AML-193 (cell line): Measurements from ENCODE around the gene APIP.

Source experiments
- DNase-seq, 2 experiments: peaks; one replicate each; lab custom pipeline; 2025; lab: John Stamatoyannopoulos, UW

APIP gene, protein sequence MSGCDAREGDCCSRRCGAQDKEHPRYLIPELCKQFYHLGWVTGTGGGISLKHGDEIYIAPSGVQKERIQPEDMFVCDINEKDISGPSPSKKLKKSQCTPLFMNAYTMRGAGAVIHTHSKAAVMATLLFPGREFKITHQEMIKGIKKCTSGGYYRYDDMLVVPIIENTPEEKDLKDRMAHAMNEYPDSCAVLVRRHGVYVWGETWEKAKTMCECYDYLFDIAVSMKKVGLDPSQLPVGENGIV

DNA sequence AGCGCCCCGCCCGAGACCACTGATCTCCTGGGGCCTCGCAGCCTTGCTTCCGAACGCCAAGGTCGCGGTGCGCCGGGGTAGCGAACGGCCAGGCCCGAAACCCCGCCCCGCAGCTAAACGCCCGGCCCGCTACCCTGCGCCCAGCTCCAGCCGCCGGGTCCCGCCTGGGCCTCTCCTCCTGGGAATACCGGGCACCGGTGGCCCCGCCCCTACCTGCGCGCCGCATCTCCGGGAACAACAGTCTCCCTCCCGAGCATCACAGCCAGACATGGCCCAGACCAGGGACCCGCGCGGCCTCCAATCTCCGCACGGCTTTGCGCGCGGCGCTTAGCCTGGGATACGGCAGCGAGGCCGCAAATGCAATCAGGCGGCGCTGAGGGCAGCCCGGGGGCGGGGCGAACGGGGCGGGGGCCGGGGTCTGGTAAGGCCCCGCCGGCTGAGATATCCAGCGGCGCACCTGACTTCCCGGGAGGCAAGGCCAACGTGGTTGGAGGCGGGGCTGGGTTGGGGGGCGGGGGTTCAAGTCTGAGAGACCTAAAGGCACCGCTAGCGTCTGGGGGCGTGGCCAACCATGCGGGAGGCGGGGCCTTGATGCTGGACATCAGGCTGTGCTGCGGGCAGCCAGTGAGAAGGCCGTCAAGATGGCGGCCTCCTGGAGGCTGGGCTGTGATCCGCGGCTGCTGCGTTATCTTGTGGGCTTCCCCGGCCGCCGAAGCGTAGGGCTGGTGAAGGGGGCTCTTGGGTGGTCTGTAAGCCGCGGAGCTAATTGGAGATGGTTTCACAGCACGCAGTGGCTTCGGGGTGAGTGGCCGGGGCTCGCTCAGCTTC, at the start of gene APIP, which contains the start of gene PDHX:
Gene APIP (minus strand): TSS at position 365 of the 828 bp plus-strand sequence. CDS start 95 bp downstream, at position 270.
Gene PDHX (plus strand): TSS at position 604 of the 828 bp plus-strand sequence. CDS start 38 bp downstream, at position 642.
- DNase-seq, result peak; percentile 75 to 89

DNA sequence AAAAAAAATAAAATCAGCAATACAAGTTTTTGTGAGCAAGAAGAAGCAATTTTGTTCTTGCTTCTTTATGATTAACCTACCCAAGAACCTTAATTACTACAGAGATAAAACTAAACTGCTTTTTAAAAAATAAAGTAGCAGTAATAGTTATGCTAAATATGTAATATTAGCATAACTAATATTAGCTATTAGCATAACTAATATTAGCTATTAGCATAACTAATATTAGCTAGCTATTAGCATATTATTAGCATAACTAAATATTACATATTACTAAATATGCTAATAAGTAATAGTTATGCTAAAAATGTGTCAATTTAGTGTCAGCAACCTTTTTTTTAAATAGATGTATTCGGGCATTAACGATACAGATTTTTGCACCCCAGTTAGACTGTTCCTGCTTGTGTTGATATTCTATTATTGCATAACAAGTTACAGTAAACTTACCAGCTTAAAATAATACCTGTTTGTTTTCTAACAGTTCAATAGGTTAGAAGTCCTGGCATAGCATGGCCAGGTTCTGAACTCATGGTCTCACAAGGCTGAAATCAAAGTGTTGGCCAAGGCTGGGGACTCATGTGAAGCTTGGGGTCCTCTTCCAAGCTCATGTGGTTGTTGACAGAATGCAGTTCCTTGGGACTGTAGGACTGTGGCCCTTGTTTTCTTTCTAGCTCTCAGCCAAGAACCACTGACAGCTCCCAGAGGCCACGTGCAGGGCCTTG, 48.6 kb upstream of the APIP start:
- no peak for DNase-seq

DNA sequence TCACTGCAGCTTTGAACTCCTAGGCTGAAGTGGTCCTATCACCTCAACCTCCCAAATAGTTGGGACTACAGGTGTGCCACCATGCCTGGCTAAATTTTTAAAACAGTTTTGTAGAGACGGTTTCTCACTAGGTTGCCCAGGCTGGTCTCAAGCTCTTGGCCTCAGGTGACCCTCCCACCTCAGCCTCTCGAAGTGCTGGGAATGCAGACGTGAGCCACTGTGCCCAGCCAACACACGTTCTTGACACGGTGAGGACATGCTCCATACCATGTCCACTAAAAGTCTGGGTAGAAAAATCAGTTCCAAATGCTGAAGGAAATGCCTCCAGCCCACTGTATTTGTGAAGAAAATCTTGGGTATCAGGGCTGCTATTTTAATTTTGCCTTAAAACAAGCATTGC, 47.2 kb upstream of the APIP start:
- no peak for DNase-seq

DNA sequence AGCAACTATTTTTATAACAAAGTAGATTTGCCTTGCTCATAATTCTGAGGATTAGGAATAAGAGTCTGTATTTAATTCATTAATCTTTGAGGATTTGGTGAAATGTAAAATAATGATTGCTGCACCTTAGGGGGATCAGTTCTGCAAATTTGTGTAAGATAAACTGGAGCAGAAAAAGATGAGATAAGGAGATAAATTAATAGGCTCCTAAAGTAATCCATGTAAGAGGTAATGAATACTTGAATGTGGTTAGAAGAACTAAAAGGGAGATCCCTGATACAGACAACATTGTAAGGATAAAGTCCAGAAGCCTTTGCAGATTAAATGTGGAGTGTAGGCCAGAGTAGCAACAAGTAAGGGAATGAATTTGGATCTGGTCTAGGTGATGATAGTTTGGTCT, 45.9 kb upstream of the APIP start:
- DNase-seq, result no peak

DNA sequence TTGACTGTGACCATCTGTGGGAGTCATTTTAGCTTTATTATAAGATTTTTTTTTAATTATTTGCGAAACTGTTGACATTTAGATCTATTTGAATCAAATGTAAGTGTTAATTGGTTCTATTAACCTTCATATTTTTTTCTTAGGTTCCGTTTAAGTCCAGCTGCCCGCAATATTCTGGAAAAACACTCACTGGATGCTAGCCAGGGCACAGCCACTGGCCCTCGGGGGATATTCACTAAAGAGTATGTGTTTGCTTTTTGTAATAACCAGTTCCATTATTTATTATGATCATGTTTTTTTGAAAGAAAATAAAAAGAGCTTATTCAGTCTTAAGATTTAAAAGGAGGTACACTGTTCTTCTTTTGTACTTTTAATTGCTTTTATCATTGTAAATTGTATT, 44.1 kb upstream of the APIP start:
- no peak for DNase-seq

DNA sequence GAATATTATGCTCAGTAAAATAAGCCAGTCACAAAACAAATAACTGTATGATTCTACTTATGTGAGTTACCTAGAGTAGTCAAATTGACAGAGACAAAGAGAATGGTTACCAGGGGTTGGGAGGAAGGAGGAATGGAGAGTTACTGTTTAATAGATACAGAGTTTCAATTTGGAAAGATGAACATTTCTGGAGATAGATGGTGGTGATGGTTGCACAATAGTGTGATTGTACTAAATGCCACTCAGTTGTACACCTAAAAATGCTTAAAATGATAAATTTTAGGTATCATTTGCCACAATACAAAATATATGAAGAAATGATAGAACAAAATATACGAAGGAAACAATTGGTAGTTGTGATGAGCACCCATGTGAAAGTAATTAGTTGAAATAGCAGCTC, 43.6 kb upstream of the APIP start:
- no peak for DNase-seq

DNA sequence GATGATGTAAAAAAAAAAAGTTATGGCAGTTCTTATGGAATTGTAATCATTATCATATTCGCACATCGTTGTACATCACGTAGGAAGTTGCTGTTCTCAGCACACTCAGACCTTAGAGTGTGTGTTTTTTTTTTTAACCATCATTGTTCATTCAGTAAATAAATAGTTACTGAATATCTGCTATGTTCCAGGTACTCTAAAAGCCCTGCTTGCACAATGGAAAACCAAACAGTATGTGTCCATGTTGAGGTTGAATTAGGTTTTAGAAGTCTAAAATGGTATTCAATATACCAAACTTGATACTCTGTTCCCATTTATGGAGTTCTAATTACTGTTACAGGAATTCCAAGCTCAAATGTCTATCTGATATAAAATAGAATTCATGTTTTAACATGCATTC, 41.4 kb upstream of the APIP start:
- no peak for DNase-seq

DNA sequence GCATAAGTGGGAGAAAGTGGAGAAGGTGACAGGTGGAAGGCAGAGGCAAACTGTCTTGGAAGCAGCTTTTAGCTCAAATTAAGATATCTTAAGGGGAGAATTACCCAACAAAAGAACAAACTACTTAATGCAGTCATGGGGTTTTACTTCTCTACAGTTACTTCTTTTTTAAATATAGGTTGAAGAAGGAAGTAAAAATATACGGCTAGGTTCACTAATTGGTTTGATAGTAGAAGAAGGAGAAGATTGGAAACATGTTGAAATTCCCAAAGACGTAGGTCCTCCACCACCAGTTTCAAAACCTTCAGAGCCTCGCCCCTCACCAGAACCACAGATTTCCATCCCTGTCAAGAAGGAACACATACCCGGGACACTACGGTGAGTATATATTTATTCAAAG, 41.0 kb upstream of the APIP start:
- no peak for DNase-seq

DNA sequence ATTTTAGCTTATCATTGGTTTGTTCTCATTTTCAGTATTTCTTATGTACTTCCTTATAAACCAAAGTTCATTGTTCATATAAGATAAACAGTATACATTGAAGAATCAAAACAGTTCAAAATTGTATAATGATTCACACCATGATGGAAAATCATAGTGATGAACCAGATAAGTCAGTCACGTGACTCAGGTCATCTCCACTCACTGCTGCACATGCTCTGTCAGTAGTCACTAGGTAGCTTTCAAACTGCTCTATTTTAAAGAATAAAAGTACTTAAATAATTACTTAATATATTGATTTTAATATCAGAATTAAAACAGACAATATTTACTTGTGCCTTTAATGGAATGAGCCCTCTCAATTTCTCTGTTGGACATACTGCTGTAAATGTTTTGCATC, 37.8 kb upstream of the APIP start:
- DNase-seq, result no peak

DNA sequence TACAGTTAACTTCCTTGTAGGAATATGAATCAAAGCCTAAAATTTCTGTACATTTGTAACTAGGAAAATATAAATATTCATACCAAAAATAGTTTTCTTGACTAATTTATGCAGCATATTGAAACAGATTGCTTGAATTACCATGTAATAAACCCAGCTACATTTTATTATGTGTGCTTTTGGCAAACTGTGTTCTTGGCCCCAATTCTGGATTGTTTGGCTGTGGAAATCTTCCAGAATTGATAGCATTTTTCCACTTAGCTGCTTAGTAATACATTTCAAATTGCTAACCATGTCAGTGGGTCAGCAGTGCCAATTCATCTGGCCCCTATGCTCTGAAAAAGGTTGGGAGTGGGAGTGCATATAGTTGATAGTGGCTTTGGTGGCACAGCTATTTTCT, 32.5 kb upstream of the APIP start:
- no peak for DNase-seq

DNA sequence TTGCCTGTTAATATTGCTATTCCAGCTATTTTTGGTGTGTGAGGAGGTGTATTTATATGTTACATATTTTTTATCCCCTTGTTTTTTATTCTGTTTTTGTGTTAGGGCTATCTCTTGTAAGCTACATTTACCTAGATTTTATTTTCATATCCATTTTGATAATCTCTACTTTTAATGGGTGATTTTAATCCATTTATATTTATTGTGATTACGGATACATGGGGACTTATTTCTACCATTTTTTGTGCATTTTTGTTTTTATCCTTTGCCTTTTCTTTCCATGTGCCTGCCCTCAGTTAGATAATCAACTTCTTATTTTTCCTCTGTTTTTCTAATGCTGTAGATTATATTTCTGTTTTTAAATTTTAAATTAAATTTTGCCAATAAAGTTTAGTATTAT, 28.5 kb upstream of the APIP start:
- no peak for DNase-seq

DNA sequence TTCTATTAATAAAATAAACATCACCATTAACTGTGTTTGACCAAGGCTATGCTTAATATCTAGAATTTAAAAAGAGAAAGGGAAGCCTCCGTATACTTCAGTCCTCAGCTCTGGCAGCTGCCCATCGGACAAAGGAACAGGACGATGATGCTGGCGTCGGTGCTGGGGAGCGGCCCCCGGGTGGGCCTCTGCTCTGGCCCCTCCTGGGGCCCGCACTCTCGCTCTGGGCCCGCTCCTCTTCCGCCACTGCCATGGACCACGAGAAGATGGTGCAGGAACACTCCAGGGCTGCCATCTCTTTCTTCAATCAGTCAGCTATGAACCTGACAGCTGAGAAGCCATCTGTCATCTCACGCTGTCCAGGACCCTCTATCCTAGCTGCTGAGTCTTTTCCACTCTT, 25.5 kb upstream of the APIP start:
- no peak for DNase-seq

DNA sequence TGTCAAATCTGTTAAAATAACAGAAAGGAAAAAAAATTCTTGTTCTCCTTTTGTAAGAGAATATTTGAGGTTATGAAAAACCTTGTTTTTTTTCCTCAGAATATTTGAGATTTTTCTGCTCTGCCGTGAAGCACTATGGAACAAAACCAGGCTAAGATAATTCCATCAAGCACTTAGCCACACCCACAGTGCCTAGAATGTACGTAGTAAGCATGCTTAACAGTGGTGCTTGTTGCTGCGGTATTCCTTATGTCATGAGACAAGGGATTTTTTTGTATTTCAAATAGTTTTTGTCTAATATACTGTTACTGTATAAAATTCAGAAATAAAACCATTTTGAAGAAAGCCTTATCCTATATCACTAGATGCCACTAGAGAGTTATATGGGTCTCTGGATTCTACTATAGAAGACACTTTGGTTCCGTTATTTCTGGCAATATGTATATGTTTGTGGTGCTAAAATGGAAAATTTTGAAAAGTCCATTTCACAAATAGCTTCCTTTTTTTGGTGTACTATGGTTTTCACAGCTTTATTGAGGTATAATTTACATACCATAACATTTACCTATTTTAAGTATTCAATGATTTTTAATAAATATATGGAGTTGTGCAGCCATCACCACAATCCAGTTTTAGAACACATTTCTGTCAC, 24.0 kb upstream of the APIP start:
- no peak for DNase-seq

DNA sequence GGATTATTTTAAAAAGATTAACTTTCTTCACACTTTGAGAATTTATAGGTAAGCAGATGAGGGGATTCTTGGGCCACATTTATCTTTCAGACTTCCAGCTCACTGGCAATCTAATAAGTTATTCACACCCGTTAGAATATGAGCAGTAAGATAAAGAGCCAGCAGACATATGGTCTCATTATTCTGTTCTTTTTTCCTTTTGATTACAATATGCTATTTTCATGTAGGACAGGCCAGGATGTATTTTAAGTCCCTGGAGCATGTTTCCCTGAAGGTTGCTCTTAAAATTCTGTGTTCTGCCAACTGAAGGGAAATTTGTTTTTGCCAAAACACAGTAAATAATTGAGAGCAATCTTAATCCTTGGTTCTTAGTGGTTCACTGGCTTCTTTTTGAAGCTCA, 22.4 kb upstream of the APIP start:
- no peak for DNase-seq

DNA sequence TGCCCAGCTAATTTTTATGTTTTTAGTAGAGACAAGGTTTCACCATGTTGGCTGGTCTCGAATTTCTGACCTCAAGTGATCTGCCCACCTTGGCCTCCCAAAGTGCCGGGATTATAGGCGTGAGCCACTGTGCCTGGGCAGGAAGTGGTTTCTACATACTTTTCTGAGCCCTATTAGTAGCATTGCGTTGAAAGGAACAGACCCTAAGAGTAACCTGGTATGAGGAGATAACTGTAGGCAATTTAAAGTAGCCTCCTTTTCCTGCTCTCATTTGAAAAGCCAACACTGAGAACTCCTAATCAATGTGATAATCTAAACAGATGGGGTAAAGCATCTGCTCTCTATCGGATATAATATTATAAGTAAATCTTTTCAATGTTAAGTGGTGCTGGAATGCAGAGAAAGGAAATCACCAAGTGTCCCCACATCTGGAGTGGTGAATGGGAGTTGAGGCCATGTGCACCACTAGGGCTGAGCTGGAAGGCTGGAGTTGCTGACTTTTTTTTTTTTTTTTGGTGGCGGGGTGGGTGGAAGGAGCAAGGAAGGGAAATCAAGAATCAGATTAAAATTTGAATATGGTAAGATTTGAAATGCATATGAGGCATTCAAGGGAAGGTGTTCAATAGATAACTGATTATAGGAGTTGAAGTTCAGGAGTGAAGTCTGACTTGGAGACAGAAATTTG, 20.9 kb upstream of the APIP start:
- no peak for DNase-seq

DNA sequence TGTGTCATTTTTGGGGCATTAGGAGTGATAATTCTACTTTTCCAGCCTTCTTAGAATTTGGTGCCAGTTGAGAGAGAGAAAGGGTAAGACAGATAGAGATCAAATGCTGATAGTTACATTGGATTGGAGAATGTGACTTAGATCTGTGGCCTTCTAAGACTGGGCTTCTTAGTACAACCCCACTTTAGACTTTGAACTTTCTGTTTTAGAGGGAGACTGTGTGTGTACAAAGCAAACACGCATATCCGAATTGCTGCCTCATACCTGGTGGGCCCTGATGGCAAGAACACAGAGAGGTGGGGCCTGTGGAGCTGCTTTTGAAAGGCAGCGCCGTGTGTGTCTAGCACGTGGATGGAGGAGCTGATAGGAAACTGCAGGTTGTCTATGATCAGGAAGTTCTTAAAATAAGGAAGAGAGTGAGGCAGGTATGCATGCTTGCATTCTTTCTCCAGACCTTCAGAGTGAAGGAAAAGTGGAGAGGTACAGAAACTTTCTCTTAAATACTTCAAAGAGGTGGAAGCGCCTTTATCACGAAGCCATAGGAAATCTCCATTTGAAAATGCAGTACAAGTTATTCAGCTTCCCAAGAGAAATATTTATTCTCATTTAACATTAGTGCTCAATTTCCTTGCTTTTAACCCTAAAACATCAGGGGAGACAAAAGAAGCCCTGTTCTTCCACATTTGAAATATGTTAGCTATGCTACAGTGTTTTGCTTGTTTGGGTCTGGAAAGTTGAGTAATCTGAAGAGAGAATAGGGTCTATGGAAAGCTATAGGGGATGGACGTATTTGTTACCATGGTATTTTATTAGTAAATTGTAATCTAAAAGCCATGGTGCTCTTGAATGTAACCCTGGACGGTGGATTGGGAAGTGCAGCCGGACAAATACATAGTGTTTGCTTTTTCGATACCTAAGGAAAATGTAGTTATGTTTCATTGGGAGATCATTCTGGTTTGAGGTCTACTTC, 13.9 kb upstream of the APIP start:
- no peak for DNase-seq

DNA sequence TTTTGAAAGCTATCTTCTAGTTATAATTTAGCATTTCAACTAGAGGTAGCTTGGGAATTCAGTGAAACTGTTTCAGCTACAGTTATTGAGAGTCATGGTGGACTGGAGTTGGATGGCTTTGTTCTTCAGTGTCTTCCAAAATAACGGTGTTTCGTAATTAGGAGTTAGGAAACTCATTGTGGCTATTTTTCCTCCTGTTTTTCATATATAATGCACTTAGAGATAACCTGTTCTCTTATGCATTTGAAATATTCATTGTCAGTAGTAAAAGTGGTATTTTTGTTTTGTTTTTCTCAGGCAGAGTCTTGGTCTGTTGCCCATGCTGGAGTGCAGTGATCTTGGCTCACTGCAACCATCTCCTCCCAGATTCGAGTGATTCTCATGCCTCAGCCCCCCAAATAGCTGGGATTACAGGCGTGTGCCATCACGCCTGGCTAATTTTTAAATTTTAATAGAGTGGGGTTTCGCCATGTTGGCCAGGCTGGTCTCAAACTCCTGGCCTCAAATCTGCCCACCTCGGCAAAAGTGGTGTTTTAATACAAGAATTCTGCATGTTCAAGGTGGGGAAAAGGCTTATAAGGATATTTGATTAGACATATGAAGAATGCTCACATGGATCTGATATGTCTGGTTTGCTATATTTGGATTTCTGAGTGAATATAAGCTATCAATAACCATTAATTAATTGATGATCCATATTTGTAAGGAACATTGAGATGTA, 12.9 kb upstream of the APIP start:
- DNase-seq, result no peak

DNA sequence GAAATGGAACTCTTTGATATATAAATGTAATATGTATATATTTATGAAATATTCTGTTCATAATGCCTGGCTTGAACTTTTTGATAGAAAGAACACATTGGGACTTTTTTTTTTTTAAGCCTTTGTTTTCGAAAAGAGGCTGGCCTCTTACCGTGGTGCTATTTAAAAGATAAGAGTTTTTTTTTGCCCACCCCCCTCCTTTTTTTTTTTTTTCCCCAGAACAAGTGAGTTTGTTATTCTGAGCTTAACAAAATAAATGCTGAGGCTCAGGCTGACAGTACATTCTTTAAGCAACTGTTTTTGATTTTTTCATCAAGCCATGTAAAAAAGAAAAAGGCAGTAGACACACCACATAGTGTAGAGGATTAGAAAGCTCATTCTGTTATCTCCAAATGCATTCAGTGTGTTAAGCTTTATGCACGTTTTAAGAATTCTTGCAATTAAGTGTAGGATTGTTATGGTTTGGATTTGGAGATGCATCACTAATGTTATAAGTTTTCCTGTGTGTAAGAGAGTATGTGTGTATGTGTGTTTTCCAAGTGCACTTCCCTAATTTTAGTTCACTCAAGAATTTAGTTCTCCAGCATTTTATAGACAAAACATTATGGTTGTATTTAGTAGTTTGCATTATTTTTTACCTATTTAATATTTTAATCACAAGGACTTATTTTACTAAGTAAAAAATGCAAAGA, 12.2 kb upstream of the APIP start:
- no peak for DNase-seq

DNA sequence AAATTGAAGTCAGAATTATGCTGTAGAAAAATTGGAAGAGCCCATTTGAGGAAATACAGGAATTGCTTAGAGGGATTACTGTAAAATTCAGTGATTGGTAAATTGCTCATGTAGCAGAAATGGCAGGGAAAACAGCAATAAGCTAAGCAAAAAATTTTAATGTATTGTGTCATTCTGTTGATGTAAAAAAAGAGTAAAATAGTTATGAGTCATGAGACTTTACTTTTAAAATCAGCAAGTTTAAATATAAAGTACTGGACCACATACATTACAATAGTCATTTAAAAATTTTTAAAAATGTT, 10.6 kb upstream of the APIP start:
- no peak for DNase-seq
